Gastroesophageal sphincter (tissue), 3 donors: Measurements from ENCODE around the gene PRMT3.

ENCODE experiments used
- CTCF ChIP-seq, 4 experiments: fragments of 200-600 bp in 2 of 4; fragments of 450-650 bp in 2 of 4; sonication (generic) in 1 of 4; IDR thresholded peaks; one replicate each; pipeline ENCODE4 v1.5.1; 2017 to 2019; ENCODE audit warnings: antibody characterized with exemption in 4 of 4, mild to moderate bottlenecking in 2 of 4, moderate library complexity in 2 of 4
- EP300 ChIP-seq: sonication (generic); formaldehyde crosslinking; IDR thresholded peaks from one replicate; pipeline ENCODE4 v1.6.1; 2017; ENCODE audit warnings: antibody characterized with exemption, mild to moderate bottlenecking
- POLR2A ChIP-seq, 2 donors: fragments of 450-650 bp; IDR thresholded peaks; one replicate each; pipeline ENCODE4 v1.6.1; 2017; ENCODE audit warnings: antibody characterized with exemption in 2 of 2, mild to moderate bottlenecking in 2 of 2, moderate library complexity in 1 of 2
- POLR2AphosphoS5 ChIP-seq: sonication (generic); formaldehyde crosslinking; IDR thresholded peaks from one replicate; pipeline ENCODE4 v1.6.1; 2017; ENCODE audit warnings: antibody characterized with exemption

- no peak for TF ChIP-seq CTCF (IDR thresholded peaks at IDR 0.05)
- TF ChIP-seq POLR2A (IDR thresholded peaks at IDR 0.05), result no peak
- no peak for TF ChIP-seq POLR2AphosphoS5
- no peak for TF ChIP-seq EP300
Observed at GRCh38 chr11:20450829-20451228, 63.3 kb downstream of the PRMT3 start.
